ENCODE data around the gene CNN2. TPM values are rescaled to one million over a fixed set of nuclear protein-coding genes. Genes with fewer than 3 reads are reported as not detected.

Gene CNN2
- total and polyA plus RNA-seq, 2 of the 13 experiments (the other 11 are each of a cell fraction or from before 2014, with no cell fraction given), result 63.6 to 70.0 TPM

DNA sequence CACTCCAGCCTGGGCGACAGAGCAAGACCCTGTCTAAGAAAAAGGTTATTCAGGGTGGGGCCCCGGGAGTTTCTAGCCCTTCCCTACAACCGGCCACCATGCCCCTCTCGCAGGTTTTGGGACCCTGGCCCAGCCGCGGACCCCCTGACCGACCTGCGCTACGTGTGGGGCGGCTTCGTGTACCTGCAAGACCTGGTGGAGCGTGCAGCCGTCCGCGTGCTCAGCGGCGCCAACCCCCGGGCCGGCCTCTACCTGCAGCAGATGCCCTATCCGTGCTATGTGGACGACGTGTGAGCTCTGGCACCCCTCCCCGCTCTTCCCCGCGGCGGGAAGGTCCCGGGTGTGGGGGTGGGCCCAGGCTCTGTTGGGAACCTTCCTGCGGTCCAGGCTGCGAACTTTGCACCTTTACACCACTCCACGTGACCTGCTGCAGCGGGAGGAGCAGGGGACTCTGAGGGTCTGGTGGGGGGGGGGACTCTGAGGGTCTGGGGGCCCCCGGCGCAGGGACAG lies 19.8 kb downstream of the CNN2 start:
- peak; percentile 23 for ATAC-seq
- Histone ChIP-seq H3K4me1 (ENCODE audit: insufficient read depth, low read length) (peaks cover 40% of the 10 kb centered on the region), H3K9ac (ENCODE audit: insufficient read depth, low read depth, low read length) (no peak overlapping the region; the same call in 1 of the 2 replicates), H3K4me3 (replicated peaks in 1 of 3; ENCODE audit: insufficient read depth in 1 of 3, low read depth in 2 of 3, low read length in 3 of 3) (peak overlapping the region in 1 of 3 experiments; percentile 16; a peak in 1 of 6 replicates), H2AFZ (ENCODE audit: low read length) (no peak overlapping the region), H3K79me2 (ENCODE audit: insufficient read depth, low read length) (no peaks in the 10 kb centered on the region), H3K36me3 (replicated peaks in 1 of 2; ENCODE audit: control insufficient read depth in 1 of 2, insufficient read depth in 2 of 2, low read length in 2 of 2) (no peaks in the 10 kb centered on the region), H4K20me1 (ENCODE audit: insufficient read depth, low read length) (no peaks in the 10 kb centered on the region), H3K27me3 (ENCODE audit: control insufficient read depth in 1 of 2, insufficient read depth in 2 of 2, low read length in 2 of 2) (no peaks in the 10 kb centered on the region), H3K9me3 (ENCODE audit: low read length) (no peaks in the 10 kb centered on the region), H3K4me2 (ENCODE audit: low read depth, low read length) (peak overlapping the region; percentile 33), H3K27ac (ENCODE audit: extremely low read length, insufficient read depth, low read length) (peak overlapping the region; percentile 42)
- POLR2A ChIA-PET, result interaction anchor here (2.6 kb wide), 1 partner anchor 19 kb away, joined by 18 read pairs; the partner anchor contains the start of gene CNN2
- intact Hi-C loops (cut with micrococcal nuclease; ENCODE audit: unreplicated experiment), result no loop called here
- in situ Hi-C loops (cut with HindIII; ENCODE audit: extremely low pct_ligation_motif_present, low pct_unique_long_range_greater_than_20kb), result no loop called here
- BruUV-seq (replicated peaks), result no TSS peak
- 37% methylated on average over 3 of the region's 33 CpGs for WGBS (ENCODE audit: low lambda C conversion rate)
- FAIRE-seq, result no peak
- peak; percentile 60 for DNase-seq (ENCODE audit: low spot score)
- CTCF ChIA-PET (ENCODE audit: low intra/inter-chr PET ratio, low total read pairs), result no interaction called here
- TF ChIP-seq ZNF552 (CRISPR knock-in tag; IDR thresholded peaks at IDR 0.05; ENCODE audit: borderline replicate concordance) (peak; percentile 81), CREB3 (CRISPR knock-in tag; IDR thresholded peaks at IDR 0.05) (0 out of 2 replicates have a peak, but pooled peaks have one; percentile 49), ZNF33B (CRISPR knock-in tag; IDR thresholded peaks at IDR 0.05) (peak; percentile 70; the same call in 1 of the 2 replicates), NONO (IDR thresholded peaks at IDR 0.05) (no peak), NONO (CRISPR knock-in tag; conservative IDR thresholded peaks at IDR 0.05) (peak; percentile 62; the same call in 1 of the 2 replicates), SMAD1 (CRISPR knock-in tag; IDR thresholded peaks at IDR 0.05; ENCODE audit: borderline replicate concordance, low read depth) (peak; percentile 64; the same call in 1 of the 2 replicates), ZNF430 (CRISPR knock-in tag; IDR thresholded peaks at IDR 0.05) (peak; percentile 71), ZNF496 (CRISPR knock-in tag; IDR thresholded peaks at IDR 0.05; ENCODE audit: insufficient replicate concordance) (no peak), LBX2 (CRISPR knock-in tag; IDR thresholded peaks at IDR 0.05; ENCODE audit: borderline replicate concordance) (peak; percentile 83; the same call in 1 of the 2 replicates), HNF4A (CRISPR knock-in tag; IDR thresholded peaks at IDR 0.05) (peak; percentile 81), EED (CRISPR knock-in tag; IDR thresholded peaks at IDR 0.05) (peak; percentile 52; the same call in 1 of the 2 replicates), SP1 (IDR thresholded peaks at IDR 0.05) (no peak), SP1 (CRISPR knock-in tag; IDR thresholded peaks at IDR 0.05) (no peak), ZNF598 (CRISPR knock-in tag; IDR thresholded peaks at IDR 0.05; ENCODE audit: borderline replicate concordance) (no peak; the same call in 1 of the 2 replicates), PAF1 (CRISPR knock-in tag; IDR thresholded peaks at IDR 0.05) (no peak), ZNF792 (CRISPR knock-in tag; IDR thresholded peaks at IDR 0.05) (0 out of 2 replicates have a peak, but pooled peaks have one; percentile 30), ZNF274 (CRISPR knock-in tag; IDR thresholded peaks at IDR 0.05) (peak; percentile 68; the same call in 1 of the 2 replicates), ZNF816 (CRISPR knock-in tag; IDR thresholded peaks at IDR 0.05; ENCODE audit: borderline replicate concordance) (peak; percentile 60; the same call in 1 of the 2 replicates), CHD4 (IDR thresholded peaks at IDR 0.05; ENCODE audit: borderline replicate concordance, low read length) (no peak), ARID4A (CRISPR knock-in tag; IDR thresholded peaks at IDR 0.05; ENCODE audit: borderline replicate concordance) (peak; percentile 36; the same call in 1 of the 2 replicates), NFIC (IDR thresholded peaks at IDR 0.05; ENCODE audit: low read length) (no peak)

Measured in HepG2 (cell line).